PC-3 (cell line): ENCODE measurements around the gene CD300LD.
"Not testable (repeated sequence)": the region's sequence is repeated elsewhere in the genome, so short reads cannot be mapped to it uniquely, and the experiment has no call there.

Experiments used
- CTCF ChIP-seq: fragments of 300-600 bp; sonication (generic); conservative IDR thresholded peaks from 2 replicates; pipeline ENCODE4 v1.5.1; 2017; ENCODE audit warnings: antibody characterized with exemption, low read depth, mild to moderate bottlenecking, low read length
- EZH2phosphoT487 ChIP-seq: fragments of 300-600 bp; sonication (generic); IDR thresholded peaks from 2 replicates; pipeline ENCODE4 v1.6.1; 2018; ENCODE audit warnings: mild to moderate bottlenecking, antibody characterized with exemption, low read length, borderline replicate concordance

GRCh38 chr17:74558402-74558801, 33.7 kb downstream of the CD300LD start:
- TF ChIP-seq CTCF, EZH2phosphoT487: not testable (repeated sequence)
